GM18520 (cell line): ENCODE data around the gene TESK2.
"Not testable (repeated sequence)": the region's sequence is repeated elsewhere in the genome, so short reads cannot be mapped to it uniquely, and the experiment has no call there.

ENCODE experiments used
- ATAC-seq: cut with Tn5 transposase; IDR thresholded peaks from one replicate; pipeline ENCODE4 v1.9.1; 2021; ENCODE audit not compliant: unreplicated experiment

Gene TESK2

GRCh38 chr1:45421935-45422334 is 69.0 kb downstream of the TESK2 start:
- ATAC-seq: no peak

- no peak for ATAC-seq
Measured at GRCh38 chr1:45414746-45415145, 76.2 kb downstream of the TESK2 start.

- no peak for ATAC-seq
Measured at GRCh38 chr1:45412899-45413298, 78.1 kb downstream of the TESK2 start.

GRCh38 chr1:45411510-45411899 is 79.5 kb downstream of the TESK2 start:
- ATAC-seq: no peak

- ATAC-seq: no peak
Measured at GRCh38 chr1:45410850-45411509, 80.0 kb downstream of the TESK2 start.

GRCh38 chr1:45409276-45409675 is 81.7 kb downstream of the TESK2 start:
- ATAC-seq: no peak

- no peak for ATAC-seq
Measured at GRCh38 chr1:45407629-45408287, 83.2 kb downstream of the TESK2 start.

GRCh38 chr1:45405636-45406035 is 85.3 kb downstream of the TESK2 start:
- no peak for ATAC-seq

- ATAC-seq: no peak
Measured at GRCh38 chr1:45403718-45404117, 87.2 kb downstream of the TESK2 start.

- ATAC-seq: no peak
Measured at GRCh38 chr1:45403298-45403697, 87.7 kb downstream of the TESK2 start.

- ATAC-seq: no peak
Measured at GRCh38 chr1:45401524-45401923, 89.4 kb downstream of the TESK2 start.

- no peak for ATAC-seq
Measured at GRCh38 chr1:45400049-45400448, 90.9 kb downstream of the TESK2 start.

- no peak for ATAC-seq
Measured at GRCh38 chr1:45397285-45397684, 93.7 kb downstream of the TESK2 start.

- no peak for ATAC-seq
Measured at GRCh38 chr1:45395582-45395981, 95.4 kb downstream of the TESK2 start.

- ATAC-seq: no peak
Measured at GRCh38 chr1:45395051-45395450, 95.9 kb downstream of the TESK2 start.

- ATAC-seq: peak; percentile 59
Measured at GRCh38 chr1:45394342-45394741, 96.6 kb downstream of the TESK2 start.

GRCh38 chr1:45393718-45394302 is 97.2 kb downstream of the TESK2 start:
- peak; percentile 58 for ATAC-seq

GRCh38 chr1:45386219-45386618 is 104.7 kb downstream of the TESK2 start:
- no peak for ATAC-seq

- ATAC-seq: no peak
Measured at GRCh38 chr1:45385302-45385701, 105.7 kb downstream of the TESK2 start.

- ATAC-seq: not testable (repeated sequence)
Measured at GRCh38 chr1:45384213-45384612, 106.8 kb downstream of the TESK2 start.

GRCh38 chr1:45383191-45383590 is 107.8 kb downstream of the TESK2 start:
- ATAC-seq: no peak

- no peak for ATAC-seq
Measured at GRCh38 chr1:45381243-45381642, 109.7 kb downstream of the TESK2 start.
